IMR-90 (cell line): ENCODE measurements around the gene ZACN. TPM values are rescaled to one million over a fixed set of nuclear protein-coding genes. Genes with fewer than 3 reads are reported as not detected.

ENCODE experiments used
- microRNA-seq, 2 experiments: library from miRNA; stranded (forward) in 1 of 2; unstranded in 1 of 2; fragments of 10-50 nt in 1 of 2; fragments of <30 nt in 1 of 2; gene quantifications in 1 of 2; microRNA quantifications in 1 of 2; one replicate each; pipeline versions ENCODE3 to v1.1.0; 2013 to 2020; ENCODE audit not compliant: insufficient read depth in 1 of 2, insufficient read length in 1 of 2, unreplicated experiment in 1 of 2
- polyA plus RNA-seq, 3 experiments: library from polyadenylated mRNA; depleted of rRNA; stranded (reverse); fragments of >200 nt; gene quantifications; 2 replicates each; pipeline ENCODE4 v1.2.3, GENCODE V29; 2012; ENCODE audit warnings: low replicate concordance in 1 of 3
- small RNA-seq, 5 experiments: library from RNA; depleted of rRNA; stranded (forward); fragments of <200 nt; gene quantifications; one replicate each; pipeline ENCODE3, GENCODE V24; 2012
- total RNA-seq: library from RNA; depleted of rRNA; stranded (reverse); fragments of >200 nt; gene quantifications from 2 replicates; pipeline ENCODE4 v1.2.3, GENCODE V29; 2012; rRNA removed

Gene ZACN
- total and polyA plus RNA-seq, 2 of the 4 experiments (the other 2 are of a cell fraction): not detected

Small RNAs within 50 kb of the gene (microRNA-seq; reads per million reads assigned to microRNA genes)
- gene MIR6868: 0 to 0.73 reads per million in 2 experiments

Small RNAs within 50 kb of the gene (small RNA-seq; reads per million reads assigned to genes)
- gene MIR6868: 0 reads per million in 5 experiments

Other genes with a start within 250 kb of the ZACN start
- under 0.01 TPM in 1 of 2 replicates, not detected in the other for gene UNC13D, start 234.8 kb upstream of the ZACN start, total RNA-seq
- 0.31 and 0.52 TPM in 2 replicates for gene UNC13D, start 234.8 kb upstream of the ZACN start, polyA plus RNA-seq (2012; rRNA removed)
- 7.8 and 9.0 TPM in 2 replicates for gene WBP2, start 223.8 kb upstream of the ZACN start, total RNA-seq
- 35.5 and 36.7 TPM in 2 replicates for gene WBP2, start 223.8 kb upstream of the ZACN start, polyA plus RNA-seq (2012; rRNA removed)
- gene TRIM47, start 200.6 kb upstream of the ZACN start, total RNA-seq: 1.4 TPM in 2 replicates
- gene TRIM47, start 200.6 kb upstream of the ZACN start, polyA plus RNA-seq (2012; rRNA removed): 7.2 and 7.5 TPM in 2 replicates
- gene TRIM65, start 182.2 kb upstream of the ZACN start, total RNA-seq: 7.9 and 8.1 TPM in 2 replicates
- 10.6 and 10.8 TPM in 2 replicates for gene TRIM65, start 182.2 kb upstream of the ZACN start, polyA plus RNA-seq (2012; rRNA removed)
- gene MRPL38, start 174.3 kb upstream of the ZACN start, total RNA-seq: 13.3 and 15.3 TPM in 2 replicates
- gene MRPL38, start 174.3 kb upstream of the ZACN start, polyA plus RNA-seq (2012; rRNA removed): 42.5 and 55.5 TPM in 2 replicates
- 4.5 and 5.3 TPM in 2 replicates for gene FBF1, start 138.1 kb upstream of the ZACN start, total RNA-seq
- gene FBF1, start 138.1 kb upstream of the ZACN start, polyA plus RNA-seq (2012; rRNA removed): 8.0 and 9.3 TPM in 2 replicates
- gene ACOX1, start 100.0 kb upstream of the ZACN start, total RNA-seq: 61.9 and 94.8 TPM in 2 replicates
- 14.9 and 16.1 TPM in 2 replicates for gene ACOX1, start 100.0 kb upstream of the ZACN start, polyA plus RNA-seq (2012; rRNA removed)
- gene TEN1, start 99.9 kb upstream of the ZACN start, total RNA-seq: 14.7 and 15.6 TPM in 2 replicates
- 17.1 and 17.9 TPM in 2 replicates for gene TEN1, start 99.9 kb upstream of the ZACN start, polyA plus RNA-seq (2012; rRNA removed)
- 0.56 and 0.72 TPM in 2 replicates for gene CDK3, start 78.3 kb upstream of the ZACN start, total RNA-seq
- gene CDK3, start 78.3 kb upstream of the ZACN start, polyA plus RNA-seq (2012; rRNA removed): 6.7 and 8.8 TPM in 2 replicates
- not detected in 2 replicates for gene EVPL, start 51.9 kb upstream of the ZACN start, total RNA-seq
- gene EVPL, start 51.9 kb upstream of the ZACN start, polyA plus RNA-seq (2012; rRNA removed): not detected in 2 replicates
- gene SRP68, start 6.7 kb upstream of the ZACN start, total RNA-seq: 47.1 and 47.2 TPM in 2 replicates
- 69.1 and 82.6 TPM in 2 replicates for gene SRP68, start 6.7 kb upstream of the ZACN start, polyA plus RNA-seq (2012; rRNA removed)
- gene GALR2, start 4.4 kb upstream of the ZACN start, total RNA-seq: not detected in 2 replicates
- 0.07 and 0.10 TPM in 2 replicates for gene GALR2, start 4.4 kb upstream of the ZACN start, polyA plus RNA-seq (2012; rRNA removed)
- 98.9 and 118 TPM in 2 replicates for gene EXOC7, start 24.6 kb downstream of the ZACN start, total RNA-seq
- gene EXOC7, start 24.6 kb downstream of the ZACN start, polyA plus RNA-seq (2012; rRNA removed): 85.9 and 89.5 TPM in 2 replicates
- gene FOXJ1, start 62.1 kb downstream of the ZACN start, total RNA-seq: not detected in 2 replicates
- 0.05 TPM in 1 of 2 replicates, not detected in the other for gene FOXJ1, start 62.1 kb downstream of the ZACN start, polyA plus RNA-seq (2012; rRNA removed)
- 0.54 and 0.83 TPM in 2 replicates for gene RNF157, start 161.3 kb downstream of the ZACN start, total RNA-seq
- 1.1 and 1.3 TPM in 2 replicates for gene RNF157, start 161.3 kb downstream of the ZACN start, polyA plus RNA-seq (2012; rRNA removed)
- 0.90 and 1.4 TPM in 2 replicates for gene UBALD2, start 186.2 kb downstream of the ZACN start, total RNA-seq
- gene UBALD2, start 186.2 kb downstream of the ZACN start, polyA plus RNA-seq (2012; rRNA removed): 12.1 and 19.9 TPM in 2 replicates
- gene QRICH2, start 229.1 kb downstream of the ZACN start, total RNA-seq: 3.9 and 4.8 TPM in 2 replicates
- 4.3 and 4.7 TPM in 2 replicates for gene QRICH2, start 229.1 kb downstream of the ZACN start, polyA plus RNA-seq (2012; rRNA removed)